ENCODE results near the gene OTOA.
"Not testable (repeated sequence)": the region's sequence is repeated elsewhere in the genome, so short reads cannot be mapped to it uniquely, and the experiment has no call there.

OTOA gene

DNA sequence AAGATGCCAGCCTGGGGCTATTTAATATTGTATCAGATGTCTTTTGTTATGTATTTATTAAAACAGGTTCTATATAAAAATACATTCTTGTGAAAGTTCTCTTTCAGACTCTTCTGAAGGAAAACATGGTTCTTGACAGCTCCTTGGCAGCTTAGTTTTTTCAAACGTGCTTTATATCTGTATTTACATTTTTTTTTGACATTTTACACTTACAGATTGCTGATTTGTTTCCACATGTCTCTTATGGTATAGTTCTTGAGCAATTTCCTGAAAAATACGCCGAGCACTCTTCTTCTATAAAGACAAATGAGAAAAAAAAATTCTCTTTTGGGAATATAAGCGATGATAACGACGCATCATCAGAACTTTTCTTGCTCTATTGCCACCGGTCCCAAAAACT is 20.9 kb upstream of the OTOA start:
- DNase-seq: no peak

DNA sequence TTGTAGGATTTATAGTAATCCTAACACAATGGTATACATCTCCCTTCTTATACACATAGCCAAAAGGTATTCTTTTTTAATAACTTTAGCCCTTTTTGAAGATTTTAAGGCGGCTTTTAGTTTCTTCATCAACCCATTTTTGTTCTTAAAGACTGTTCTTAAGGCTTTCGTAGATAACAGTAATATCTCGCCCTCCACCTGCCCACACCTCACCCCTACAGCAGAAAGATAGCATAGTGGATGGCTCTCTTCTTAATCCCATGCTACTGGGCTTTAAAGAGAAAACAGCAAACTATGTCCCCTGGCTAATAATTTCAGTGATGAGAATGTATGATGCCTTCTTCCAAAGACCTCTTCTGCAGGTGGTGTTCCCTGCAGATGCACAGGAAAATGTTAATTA is 20.0 kb upstream of the OTOA start:
- DNase-seq: no peak

DNA sequence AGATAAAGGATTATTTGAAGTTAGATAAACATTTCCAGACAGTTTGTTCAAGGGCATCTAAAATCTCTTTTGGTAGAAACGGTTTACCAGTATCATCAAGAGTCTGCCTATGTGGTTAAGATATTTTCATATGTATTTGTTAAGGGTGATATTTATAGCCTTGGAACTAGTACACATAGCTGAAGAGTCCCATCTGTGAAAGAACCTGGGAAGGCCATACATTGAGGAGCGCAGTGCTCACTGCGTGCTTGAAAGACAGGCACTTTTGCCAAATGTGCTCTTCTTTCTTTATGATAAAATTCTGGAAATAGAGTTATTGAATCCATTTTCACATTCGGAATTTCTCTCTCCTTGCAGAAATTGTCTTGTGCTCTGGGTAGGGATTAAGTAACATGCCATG is 19.1 kb upstream of the OTOA start:
- no peak for DNase-seq

DNA sequence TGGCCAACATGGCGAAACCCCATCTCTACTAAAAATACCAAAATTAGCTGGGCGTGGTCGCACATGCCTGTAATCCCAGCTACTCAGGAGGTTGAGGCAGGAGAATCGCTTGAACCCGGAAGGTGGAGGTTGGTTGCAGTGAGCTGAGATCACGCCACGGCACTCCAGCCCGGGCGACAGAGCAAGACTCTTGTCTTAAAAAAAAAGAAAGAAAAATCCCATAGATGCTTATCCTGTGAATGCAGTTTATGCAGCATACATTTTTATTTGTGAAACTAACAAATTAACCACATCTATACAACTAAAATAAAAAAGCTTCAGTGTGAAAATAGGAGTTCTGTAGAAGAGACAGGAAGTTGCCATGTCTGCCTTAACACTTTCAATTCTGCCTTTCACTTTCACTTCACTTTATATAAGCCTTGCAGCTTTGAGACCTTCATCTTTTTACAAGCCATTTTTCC is 18.5 kb upstream of the OTOA start:
- no peak for DNase-seq

DNA sequence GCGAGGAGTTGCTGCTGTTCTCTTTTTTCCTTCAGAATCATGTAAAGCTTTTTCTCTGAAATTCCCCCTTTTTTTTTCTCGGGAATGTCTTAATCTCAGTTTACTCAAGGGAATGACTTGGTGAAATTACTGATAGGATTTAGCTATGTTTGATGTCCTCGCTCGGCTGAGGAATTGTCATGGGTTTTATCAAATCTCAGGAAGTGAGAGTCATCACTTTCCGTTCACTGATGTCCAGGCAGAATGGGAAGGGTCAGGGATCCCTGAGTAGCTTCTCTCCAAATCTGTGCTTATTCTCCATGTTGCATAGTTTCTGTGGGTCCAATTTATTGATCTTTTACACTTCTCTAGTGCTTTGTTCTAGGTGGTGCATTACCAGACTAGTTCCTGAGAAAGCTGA is 17.7 kb upstream of the OTOA start:
- DNase-seq: no peak

DNA sequence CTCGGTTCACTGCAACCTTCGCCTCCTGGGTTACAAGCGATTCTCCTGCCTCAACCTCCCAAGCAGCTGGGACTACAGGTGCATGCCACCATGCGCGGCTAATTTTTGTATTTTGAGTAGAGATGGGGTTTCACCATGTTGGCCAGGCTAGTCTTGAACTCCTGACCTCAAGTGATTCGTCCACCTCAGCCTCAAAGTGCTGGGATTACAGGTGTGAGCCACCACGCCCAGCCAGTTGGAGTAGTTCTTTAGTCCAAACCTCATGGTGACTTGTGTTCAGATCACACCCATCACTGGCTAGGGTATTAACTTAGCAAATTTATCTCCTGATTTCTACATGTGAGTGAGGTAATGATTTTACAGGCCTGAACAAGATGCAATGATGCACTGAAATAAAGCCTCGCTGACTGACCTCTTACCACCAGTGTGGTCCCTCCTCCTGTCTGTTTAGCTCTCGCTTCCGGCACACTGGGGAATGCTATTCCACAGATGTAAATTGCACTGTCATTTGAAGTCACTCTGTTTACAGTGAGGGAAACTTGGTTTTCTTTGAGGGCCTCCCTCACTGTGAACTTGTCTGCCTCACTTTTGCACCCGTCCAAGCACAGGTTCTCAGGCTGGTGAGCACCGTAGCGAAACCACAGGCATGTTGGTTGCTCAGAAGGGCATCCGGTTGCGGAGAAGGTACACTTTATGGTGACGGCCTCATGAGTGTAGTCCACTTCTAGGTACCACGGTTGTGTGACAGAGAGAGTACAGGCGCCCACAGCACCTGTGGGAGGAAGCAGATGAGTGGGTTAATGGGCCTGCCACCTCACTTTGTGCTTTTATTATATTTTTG is 16.8 kb upstream of the OTOA start:
- DNase-seq: peak; percentile 44

DNA sequence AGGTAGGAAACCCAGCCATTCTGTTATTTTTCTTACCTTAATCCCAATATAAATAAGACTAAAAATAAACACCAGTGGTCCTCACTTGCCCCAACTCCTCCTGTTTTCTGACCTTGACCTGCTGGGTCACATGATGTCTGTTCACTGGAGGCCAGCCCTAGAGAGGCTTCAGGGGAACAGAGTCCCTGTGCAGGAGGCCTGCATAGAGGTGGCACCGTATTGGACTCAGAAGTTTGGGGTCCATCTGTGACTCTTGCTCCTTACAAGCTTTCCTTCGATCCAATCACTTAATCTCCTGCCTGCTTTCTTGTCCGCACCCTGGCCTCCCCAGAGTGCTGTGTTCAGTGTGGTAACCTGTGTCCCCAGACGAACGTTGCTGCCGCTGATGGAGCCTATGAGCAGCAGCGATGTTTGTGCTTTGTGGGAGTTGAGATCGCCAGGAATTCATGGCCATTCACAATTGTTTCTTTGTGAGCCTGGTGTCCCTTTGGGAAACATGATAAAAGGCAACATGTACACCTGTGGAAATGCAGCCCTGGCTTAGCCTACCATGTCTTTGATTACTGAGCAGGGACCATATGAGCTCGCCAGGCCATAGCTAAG is 16.1 kb upstream of the OTOA start:
- DNase-seq: no peak

DNA sequence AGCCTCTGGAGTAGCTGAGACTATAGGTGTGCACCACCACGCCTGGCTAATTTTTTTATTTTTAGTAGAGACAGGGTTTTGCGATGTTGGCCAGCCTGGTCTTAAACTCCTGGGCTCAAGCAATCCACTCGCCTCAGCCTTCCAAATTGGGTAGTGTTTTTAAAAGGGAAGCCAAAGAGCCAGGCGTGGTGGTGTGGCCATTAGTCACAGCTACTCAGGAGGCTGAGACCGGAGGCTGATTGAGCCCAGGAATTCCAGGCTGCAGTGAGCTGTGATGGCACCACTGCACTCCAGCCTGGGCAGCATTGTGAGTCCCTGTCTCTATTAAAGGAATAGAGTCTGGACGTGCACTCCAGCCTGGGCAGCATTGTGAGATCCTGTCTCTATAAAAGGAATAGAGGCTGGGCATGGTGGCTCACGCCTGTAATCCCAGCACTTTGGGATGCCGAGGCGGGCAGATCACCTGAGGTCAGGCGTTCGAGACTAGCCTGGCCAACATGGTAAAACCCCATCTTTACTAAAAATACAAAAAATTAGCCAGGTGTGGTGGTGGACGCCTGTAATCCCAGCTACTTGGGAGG is 13.9 kb upstream of the OTOA start:
- DNase-seq: not testable (repeated sequence)

DNA sequence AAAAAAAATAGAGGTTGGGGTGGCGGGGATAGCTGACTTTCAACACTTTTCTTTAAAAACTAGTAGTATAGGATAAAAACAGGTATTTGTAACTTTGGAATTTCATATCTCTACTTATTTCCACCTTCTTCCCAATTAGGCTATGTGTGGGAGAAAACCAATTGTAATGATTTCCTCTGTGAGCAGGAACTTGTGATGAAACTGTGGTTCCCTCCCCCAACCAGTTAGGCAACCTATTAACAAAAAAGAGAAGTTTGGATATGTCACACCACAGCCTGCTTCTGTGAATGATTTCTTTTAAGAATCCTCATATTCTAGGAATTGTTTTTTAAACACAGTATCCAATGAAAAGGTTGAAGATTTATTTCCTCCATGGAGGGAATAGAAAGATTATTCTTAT is 13.2 kb upstream of the OTOA start:
- no peak for DNase-seq

DNA sequence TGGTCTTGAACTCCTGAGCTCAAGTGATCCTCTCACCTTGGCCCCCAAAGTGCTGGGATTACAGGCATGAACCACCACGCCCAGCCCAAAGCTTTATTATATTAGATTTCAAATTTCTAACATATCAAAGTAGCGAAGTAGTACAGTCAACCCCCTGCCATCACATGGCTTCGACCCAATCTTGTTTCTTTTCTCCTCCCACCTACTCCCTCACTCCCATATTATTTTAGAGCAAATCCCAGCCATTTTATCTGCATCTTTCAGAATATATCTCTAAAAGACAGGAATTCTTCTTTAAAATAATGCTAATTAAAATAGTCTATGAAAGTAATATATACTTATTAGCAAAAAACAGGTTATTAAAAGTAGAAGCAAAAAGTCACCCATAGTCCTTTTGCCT is 12.3 kb upstream of the OTOA start:
- DNase-seq: no peak

DNA sequence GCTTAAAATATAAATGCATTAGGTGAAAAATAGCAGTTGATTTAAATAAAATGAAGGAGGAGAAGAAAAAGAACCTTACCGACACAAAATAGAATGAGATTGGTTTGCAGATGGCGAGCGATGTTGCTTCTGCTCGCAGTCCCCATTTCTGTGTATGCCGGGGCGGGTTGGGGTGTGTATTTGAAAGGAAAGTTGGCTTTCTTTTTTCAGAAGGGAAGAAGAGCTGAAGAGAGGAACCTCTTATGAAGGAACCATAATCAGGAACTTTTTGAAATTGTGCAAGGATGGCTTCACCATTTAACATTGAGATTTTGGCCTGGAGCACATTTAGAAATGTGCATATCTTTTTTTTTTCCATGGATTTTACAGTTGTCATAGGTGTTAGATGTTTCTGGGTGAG is 11.3 kb upstream of the OTOA start, which contains the start of gene IGSF6:
Gene IGSF6 (minus strand): TSS at position 156 of the 400 bp plus-strand sequence. CDS start 10 bp downstream, at position 146.
- no peak for DNase-seq

DNA sequence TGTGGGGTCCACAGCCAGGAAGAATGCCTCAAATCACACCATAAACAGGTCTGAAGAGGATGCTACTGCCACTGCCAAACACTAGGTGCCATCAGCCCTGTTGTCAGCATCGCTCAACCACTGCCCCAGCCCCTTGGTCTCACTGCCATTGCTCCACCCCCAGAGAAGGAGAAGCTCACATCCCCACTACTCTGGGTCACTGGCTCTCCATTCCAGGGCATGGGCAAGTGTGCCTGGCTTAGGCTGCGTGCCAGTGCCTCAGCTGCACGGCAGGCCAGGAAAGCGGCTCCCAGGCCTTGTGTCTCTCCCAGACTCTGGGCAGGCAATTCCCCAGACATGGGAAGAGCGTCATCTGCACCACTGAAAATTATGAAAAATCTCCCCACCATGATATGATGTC is 10.2 kb upstream of the OTOA start:
- DNase-seq: no peak

DNA sequence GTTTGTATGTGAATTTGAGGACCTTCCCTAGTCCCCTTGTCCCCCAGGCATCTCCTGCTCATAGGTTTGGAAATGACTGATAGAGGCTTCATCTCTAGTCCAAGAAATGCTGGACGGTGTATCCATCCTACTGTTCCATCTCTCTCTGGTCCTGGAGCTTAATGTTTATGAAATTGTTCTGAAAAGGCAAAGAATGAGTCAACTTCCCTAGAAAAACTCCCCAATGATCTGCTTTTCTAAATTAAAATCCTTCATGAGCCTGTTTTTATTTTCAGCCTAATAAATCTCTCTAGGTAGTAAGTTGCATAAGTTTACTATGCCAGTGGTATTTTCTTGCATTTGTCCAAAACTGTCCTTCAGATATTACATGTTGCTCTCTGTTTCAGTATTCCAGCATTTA is 9.3 kb upstream of the OTOA start:
- DNase-seq: no peak

DNA sequence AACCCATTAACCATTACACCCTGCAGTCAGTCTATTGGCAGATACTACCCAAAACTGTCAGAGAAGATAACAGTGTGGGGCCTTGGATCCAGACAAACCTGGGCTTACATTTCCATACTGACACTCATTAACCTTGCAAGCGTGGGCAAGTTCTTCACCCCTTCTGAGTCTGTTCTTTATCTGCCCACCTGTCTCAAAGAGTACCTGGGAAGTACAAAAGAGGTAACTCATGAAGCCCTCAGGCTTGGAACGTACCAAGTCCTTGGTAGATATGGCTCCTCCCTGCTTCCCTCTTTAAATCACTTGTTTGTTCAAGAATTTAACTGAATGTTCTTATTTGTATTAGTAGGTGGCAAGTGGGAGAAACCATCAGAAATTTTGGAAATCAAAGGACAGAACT is 8.9 kb upstream of the OTOA start:
- no peak for DNase-seq

DNA sequence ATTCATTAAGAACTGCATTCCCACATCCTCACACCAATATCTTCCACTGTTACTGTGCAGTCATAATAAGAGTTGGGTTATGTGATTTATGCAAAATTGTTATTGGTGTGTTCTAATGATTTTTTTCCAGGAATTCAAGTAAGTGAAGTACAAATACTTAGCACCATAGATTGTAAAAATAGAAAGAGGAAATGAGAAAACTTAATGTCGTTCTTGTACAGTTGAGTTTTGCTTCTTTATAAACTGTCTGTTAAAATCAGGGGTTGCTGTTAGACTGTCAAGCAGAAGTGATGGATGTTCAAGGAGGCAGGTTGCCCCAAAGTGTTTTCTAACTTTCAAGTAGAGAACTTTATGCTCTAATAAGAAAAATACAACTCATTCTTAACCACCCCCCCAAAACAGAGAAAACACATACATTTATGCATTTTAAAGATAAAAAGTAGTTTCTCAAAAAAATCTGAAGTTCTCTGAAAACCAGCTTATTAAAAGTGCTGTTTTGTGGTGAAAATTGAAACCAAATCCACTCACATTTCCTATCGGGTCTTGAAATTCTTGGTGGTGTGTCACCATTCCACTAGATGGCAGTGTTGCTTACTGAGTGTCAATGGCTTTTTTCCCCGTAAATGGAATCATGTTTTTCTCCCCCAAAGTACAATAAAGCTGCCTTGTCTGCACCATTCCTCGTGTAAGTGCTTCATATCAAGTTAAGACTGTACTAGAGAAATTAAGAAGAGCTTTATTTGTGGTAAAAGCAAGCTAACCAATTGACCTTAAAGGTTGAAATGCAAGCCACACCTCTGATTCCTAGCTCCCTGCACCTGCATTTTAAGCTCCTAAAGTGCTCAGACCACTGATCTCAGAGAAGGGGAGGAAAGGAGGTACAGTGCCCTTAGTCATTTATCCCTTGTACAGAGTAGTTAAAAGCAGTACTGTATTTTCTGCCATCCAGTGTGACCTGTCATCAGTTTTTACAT is 6.7 kb upstream of the OTOA start:
- peak; percentile 14 for DNase-seq

DNA sequence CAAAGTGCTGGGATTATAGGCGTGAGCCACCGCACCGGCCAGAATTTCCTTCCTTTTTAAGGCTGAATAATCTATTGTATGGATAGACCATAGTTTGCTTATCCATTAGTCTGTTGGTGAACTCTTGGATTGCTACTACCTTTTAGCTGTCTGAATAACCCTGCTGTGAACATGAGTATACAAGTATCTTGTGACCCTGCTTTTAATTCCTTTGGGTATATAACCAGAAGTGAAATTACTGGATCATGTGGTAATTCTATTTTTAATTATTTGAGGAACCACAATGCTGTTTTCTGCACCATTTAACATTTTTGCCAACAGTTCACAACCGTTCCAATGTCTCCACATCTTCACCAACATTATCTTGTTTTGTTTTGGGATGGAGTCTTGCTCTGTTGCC is 4.6 kb upstream of the OTOA start:
- DNase-seq: no peak

DNA sequence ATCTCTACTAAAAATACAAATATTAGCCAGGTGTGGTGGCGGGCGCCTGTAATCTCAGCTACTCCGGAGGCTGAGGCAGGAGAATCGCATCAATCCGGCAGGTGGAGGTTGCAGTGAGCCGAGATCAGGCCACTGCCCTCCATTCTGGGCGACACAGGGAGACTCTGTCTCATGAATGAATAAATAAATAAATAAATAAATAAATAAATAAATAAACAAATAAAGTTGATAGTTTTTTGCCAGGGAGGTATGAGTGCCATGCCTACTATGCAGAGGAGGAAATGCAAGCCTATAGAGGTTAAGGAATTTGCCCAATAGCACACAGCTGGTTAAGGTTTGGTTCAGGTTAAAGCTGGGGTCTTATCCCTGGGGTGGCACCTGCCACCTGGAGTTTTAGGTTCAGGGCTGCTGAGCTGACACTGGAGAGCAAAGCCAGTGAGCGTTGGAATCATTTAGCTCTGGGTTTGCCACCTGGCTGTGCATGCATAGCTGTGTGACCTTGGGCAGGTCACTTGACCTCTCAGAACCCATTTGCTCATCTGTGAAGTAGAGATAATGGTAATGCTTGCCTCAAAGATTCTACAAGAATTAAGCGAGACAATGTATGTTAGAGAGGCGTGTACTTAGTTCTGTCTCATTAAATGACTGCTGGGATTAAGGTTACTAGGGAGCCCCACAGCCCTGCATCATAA is 1.2 kb downstream of the OTOA start:
- DNase-seq: no peak

DNA sequence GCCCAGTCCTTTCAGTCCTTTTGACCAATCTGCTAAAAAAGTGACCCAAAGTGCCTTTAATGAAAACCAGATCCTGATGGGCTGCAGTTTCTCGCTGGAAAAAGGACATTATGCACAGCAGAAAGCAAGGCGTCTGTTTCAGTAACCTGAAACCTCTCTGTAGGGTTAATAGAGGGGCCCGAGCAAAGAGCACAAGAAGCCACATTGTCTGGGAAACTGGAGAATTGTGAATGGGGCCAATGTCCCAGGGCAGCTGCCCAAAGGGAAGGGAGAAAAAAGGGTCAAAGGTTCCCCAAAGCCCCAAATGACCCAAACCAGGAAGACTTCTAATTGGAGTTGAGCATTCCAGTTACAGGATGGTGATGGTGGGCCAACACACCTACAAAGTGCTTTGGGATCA is 3.0 kb downstream of the OTOA start:
- DNase-seq: no peak

DNA sequence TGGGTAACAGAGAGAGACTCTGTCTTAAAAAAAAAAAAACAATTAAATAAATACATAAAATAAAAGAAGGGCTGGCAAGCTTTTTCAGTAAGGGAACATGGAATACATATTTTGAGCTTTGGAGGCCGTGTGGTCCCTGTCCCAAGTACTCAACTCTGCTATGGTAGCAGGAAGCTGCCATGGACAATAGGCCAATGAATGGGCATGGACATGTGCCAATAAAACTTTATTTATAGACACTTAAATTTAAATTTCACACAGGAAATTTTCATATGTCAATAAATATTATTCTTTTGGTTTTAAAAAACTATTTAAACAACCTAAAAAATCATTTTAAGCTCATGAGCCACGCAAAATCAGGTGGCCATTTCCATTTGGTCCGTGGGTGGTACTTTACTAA is 3.8 kb downstream of the OTOA start:
- no peak for DNase-seq

DNA sequence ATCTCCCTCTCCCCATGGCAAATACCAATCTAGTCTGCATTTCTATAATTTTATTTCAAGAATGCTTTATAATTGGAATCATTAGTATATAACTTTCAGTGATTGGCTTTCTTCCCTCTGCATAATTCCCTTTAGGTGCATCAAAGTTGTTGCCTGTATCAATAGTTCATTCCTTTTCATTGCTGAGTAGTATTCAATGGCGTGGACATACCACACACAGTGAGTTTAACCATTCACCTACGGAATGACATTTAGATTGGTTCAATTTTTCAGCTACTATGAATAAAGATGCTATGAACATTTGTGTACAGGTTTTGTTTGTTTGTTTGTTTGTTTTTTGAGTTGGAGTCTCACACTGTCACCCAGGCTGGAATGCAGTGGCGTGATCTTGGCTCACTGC is 9.7 kb downstream of the OTOA start:
- no peak for DNase-seq

DNA sequence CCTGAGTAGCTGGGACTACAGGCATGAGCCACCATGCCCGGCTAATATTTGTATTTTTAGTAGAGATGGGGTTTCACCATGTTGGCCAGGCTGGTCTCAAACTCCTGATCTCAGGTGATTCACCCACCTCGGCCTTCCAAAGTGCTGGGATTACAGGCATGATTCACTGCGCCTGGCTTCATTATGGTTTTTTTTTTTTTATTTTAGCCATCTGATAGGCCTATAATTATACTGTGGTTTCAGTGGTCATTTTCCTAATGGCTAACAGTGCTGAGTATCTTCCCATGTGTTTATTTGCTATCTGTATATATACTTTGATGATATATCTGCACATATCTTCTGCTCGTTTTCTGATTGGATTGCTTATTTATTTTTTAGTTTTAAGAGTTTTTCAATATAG is 10.7 kb downstream of the OTOA start:
- not testable (repeated sequence) for DNase-seq

DNA sequence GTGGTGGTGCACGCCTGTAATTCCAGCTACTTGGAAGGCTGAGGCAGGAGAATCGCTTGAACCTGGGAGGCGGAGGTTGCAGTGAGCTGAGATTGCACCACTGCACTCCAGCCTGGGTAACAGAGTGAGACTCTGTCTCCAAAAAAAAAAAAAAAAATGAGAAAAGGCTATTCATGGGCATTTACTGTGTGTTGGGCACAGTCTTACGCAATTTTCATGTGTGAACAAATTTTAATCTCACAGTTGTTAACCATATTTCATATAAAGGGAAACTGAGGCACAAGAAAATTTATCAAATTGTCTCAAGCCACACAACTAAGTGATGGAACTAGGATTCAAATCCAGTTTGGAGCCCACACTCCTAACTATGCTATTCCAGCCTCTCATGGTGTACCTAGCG is 16.9 kb downstream of the OTOA start:
- DNase-seq: not testable (repeated sequence)

All from T-helper 9 cell (primary cell).